Amygdala (tissue), 56 donors: ENCODE data around the gene MCF2L2.

Experiments used
- DNase-seq, 56 donors: peaks; one replicate each; lab custom pipeline; 2025; lab: John Stamatoyannopoulos, UW

MCF2L2 gene

GRCh38 chr3:183300996-183301562 is 127.3 kb downstream of the MCF2L2 start:
- DNase-seq = no peak

- DNase-seq = peak in 1 of 56 donors; percentile 16
Observed at GRCh38 chr3:183299976-183300375, 128.4 kb downstream of the MCF2L2 start.

- DNase-seq = peak in 45 of 56 donors; percentile 4 to 80 (median 40)
Observed at GRCh38 chr3:183298701-183299153, 129.7 kb downstream of the MCF2L2 start.

GRCh38 chr3:183296944-183297343 is 131.5 kb downstream of the MCF2L2 start:
- no peak for DNase-seq

- no peak for DNase-seq
Observed at GRCh38 chr3:183295211-183295610, 133.2 kb downstream of the MCF2L2 start.

- DNase-seq = no peak
Observed at GRCh38 chr3:183293966-183294365, 134.5 kb downstream of the MCF2L2 start.

GRCh38 chr3:183291497-183292031 is 136.9 kb downstream of the MCF2L2 start:
- DNase-seq = no peak

- no peak for DNase-seq
Observed at GRCh38 chr3:183290216-183290615, 138.2 kb downstream of the MCF2L2 start.

- no peak for DNase-seq
Observed at GRCh38 chr3:183288117-183288516, 140.3 kb downstream of the MCF2L2 start.

GRCh38 chr3:183287301-183287971 is 141.0 kb downstream of the MCF2L2 start:
- no peak for DNase-seq

GRCh38 chr3:183285828-183286457 is 142.5 kb downstream of the MCF2L2 start:
- peak in 44 of 56 donors; percentile 2 to 81 (median 48) for DNase-seq

- DNase-seq = no peak
Observed at GRCh38 chr3:183285318-183285717, 143.1 kb downstream of the MCF2L2 start.

- no peak for DNase-seq
Observed at GRCh38 chr3:183284570-183284969, 143.8 kb downstream of the MCF2L2 start.

- no peak for DNase-seq
Observed at GRCh38 chr3:183283886-183284285, 144.5 kb downstream of the MCF2L2 start.

- no peak for DNase-seq
Observed at GRCh38 chr3:183281126-183281797, 147.2 kb downstream of the MCF2L2 start.

GRCh38 chr3:183279371-183279770 is 149.0 kb downstream of the MCF2L2 start:
- no peak for DNase-seq

GRCh38 chr3:183278479-183279088 is 149.8 kb downstream of the MCF2L2 start:
- no peak for DNase-seq

GRCh38 chr3:183277260-183277659 is 151.2 kb downstream of the MCF2L2 start:
- no peak for DNase-seq

GRCh38 chr3:183275937-183276336 is 152.5 kb downstream of the MCF2L2 start:
- no peak for DNase-seq

- no peak for DNase-seq
Observed at GRCh38 chr3:183275418-183275817, 153.0 kb downstream of the MCF2L2 start.

- no peak for DNase-seq
Observed at GRCh38 chr3:183274609-183275008, 153.8 kb downstream of the MCF2L2 start.
